Fibroblast of lung (primary cell): Measurements from ENCODE around the gene MGAT4A.

Experiments
- EZH2 ChIP-seq: IDR thresholded peaks from 2 replicates; pipeline ENCODE4 v1.5.1; 2012; ENCODE audit warnings: low read length, control low read depth, mild to moderate bottlenecking; ENCODE audit errors: missing control alignments
- TF ChIP-seq, protein P1 (sequence below), 2 donors: IDR thresholded peaks in 1 of 2; conservative IDR thresholded peaks in 1 of 2; 1 replicate in 1 of 2; 2 replicates in 1 of 2; pipeline ENCODE4 v1.5.1; 2011 to 2012; ENCODE audit warnings: low read length in 2 of 2, control low read depth in 1 of 2, inconsistent platforms in 1 of 2, low read depth in 1 of 2, mild to moderate bottlenecking in 1 of 2

DNA sequence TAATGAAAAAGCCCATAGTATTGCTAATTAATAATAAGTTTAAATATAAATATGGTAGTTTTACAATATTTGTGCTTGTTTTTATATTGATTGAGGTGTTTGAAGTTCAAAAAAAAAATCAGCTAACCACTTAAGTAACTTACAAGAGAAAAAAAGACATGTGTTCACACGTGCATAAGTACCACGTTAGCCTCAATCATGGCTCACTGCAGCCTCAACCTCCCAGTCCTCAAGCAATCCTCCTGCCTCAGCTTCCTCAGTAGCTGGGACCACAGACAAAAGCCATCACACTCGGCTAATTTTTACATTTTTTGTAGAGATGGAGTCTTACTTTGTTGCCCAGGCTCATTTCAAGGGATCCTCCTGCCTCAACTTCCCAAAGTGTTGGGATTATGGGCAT is 19.4 kb downstream of the MGAT4A start:
- TF ChIP-seq, protein P1, sequence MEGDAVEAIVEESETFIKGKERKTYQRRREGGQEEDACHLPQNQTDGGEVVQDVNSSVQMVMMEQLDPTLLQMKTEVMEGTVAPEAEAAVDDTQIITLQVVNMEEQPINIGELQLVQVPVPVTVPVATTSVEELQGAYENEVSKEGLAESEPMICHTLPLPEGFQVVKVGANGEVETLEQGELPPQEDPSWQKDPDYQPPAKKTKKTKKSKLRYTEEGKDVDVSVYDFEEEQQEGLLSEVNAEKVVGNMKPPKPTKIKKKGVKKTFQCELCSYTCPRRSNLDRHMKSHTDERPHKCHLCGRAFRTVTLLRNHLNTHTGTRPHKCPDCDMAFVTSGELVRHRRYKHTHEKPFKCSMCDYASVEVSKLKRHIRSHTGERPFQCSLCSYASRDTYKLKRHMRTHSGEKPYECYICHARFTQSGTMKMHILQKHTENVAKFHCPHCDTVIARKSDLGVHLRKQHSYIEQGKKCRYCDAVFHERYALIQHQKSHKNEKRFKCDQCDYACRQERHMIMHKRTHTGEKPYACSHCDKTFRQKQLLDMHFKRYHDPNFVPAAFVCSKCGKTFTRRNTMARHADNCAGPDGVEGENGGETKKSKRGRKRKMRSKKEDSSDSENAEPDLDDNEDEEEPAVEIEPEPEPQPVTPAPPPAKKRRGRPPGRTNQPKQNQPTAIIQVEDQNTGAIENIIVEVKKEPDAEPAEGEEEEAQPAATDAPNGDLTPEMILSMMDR (conservative IDR thresholded peaks at IDR 0.05 in 1 of 2, IDR thresholded peaks at IDR 0.05 in 1 of 2; ENCODE audit: low read depth in 1 of 2, low read length in 2 of 2) = no peak
- TF ChIP-seq EZH2 = no peak
